Uterus (tissue), 2 donors: ENCODE results near the gene CSNK2A1.

Source experiments
- POLR2A ChIP-seq, 2 donors: fragments of 450-650 bp; IDR thresholded peaks; one replicate each; pipeline ENCODE4 v1.6.1; 2016; ENCODE audit warnings: antibody characterized with exemption in 2 of 2, mild to moderate bottlenecking in 1 of 2, moderate library complexity in 1 of 2
- TF ChIP-seq, protein P1 (sequence below), 4 experiments: fragments of 200-600 bp in 2 of 4; fragments of 450-650 bp in 2 of 4; sonication (generic) in 2 of 4; IDR thresholded peaks; one replicate each; pipeline ENCODE4 v1.5.1; 2016 to 2019; ENCODE audit warnings: antibody characterized with exemption in 4 of 4, mild to moderate bottlenecking in 2 of 4, moderate library complexity in 1 of 4

DNA sequence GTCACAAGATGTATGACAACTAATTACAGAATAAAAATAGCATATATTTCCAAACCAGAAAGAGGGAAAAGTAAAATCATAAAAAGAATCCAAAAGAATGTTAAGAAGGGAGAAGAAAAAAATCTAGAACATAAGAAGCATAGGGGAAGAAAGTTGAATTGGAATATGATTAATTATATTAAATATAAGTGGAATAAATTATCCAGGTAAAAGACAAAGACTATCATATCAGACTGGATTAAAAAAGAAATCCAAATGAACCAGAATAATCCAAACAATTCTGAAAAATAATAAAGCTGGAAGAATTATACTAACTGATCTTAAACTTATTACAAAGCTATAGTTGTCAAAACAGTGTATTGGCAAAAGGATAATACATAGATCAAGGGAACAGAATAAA lies 23.6 kb downstream of the CSNK2A1 start:
- TF ChIP-seq, protein P1, sequence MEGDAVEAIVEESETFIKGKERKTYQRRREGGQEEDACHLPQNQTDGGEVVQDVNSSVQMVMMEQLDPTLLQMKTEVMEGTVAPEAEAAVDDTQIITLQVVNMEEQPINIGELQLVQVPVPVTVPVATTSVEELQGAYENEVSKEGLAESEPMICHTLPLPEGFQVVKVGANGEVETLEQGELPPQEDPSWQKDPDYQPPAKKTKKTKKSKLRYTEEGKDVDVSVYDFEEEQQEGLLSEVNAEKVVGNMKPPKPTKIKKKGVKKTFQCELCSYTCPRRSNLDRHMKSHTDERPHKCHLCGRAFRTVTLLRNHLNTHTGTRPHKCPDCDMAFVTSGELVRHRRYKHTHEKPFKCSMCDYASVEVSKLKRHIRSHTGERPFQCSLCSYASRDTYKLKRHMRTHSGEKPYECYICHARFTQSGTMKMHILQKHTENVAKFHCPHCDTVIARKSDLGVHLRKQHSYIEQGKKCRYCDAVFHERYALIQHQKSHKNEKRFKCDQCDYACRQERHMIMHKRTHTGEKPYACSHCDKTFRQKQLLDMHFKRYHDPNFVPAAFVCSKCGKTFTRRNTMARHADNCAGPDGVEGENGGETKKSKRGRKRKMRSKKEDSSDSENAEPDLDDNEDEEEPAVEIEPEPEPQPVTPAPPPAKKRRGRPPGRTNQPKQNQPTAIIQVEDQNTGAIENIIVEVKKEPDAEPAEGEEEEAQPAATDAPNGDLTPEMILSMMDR (IDR thresholded peaks at IDR 0.05) = no peak
- no peak for TF ChIP-seq POLR2A (IDR thresholded peaks at IDR 0.05)
